Spleen (tissue), 7 donors: ENCODE data around the gene SLC35D1.

Experiments used
- CTCF ChIP-seq, 11 experiments: fragments of 200-600 bp in 7 of 11; fragments of 450-650 bp in 4 of 11; sonication (generic) in 4 of 11; IDR thresholded peaks in 8 of 11; conservative IDR thresholded peaks in 3 of 11; 1 replicate in 7 of 11; 2 replicates in 4 of 11; pipeline versions ENCODE4 v1.4.0 to v1.8.0; 2016 to 2021; ENCODE audit warnings: antibody characterized with exemption in 11 of 11, inconsistent platforms in 4 of 11, mild to moderate bottlenecking in 1 of 11
- POLR2A ChIP-seq, 3 donors: fragments of 450-650 bp; IDR thresholded peaks; one replicate each; pipeline ENCODE4 v1.5.1; 2017; ENCODE audit warnings: antibody characterized with exemption in 3 of 3, mild to moderate bottlenecking in 1 of 3
- donor health status: DM: no; HTN: no; CAD: no; lungs with moderate emphysema.
- donor health status: DM: no; HTN: no; CAD: no.
- donor health status: DM: no; HTN: no; CAD: no.

- TF ChIP-seq CTCF (IDR thresholded peaks at IDR 0.05 in 8 of 11, conservative IDR thresholded peaks at IDR 0.05 in 3 of 11): no peak
- TF ChIP-seq POLR2A (IDR thresholded peaks at IDR 0.05): no peak
Measured at GRCh38 chr1:67094191-67094590, 40.2 kb upstream of the SLC35D1 start.
